ENCODE results near the gene TWSG1.
"Not testable (repeated sequence)": the region's sequence is repeated elsewhere in the genome, so short reads cannot be mapped to it uniquely, and the experiment has no call there.

TWSG1 gene

DNA sequence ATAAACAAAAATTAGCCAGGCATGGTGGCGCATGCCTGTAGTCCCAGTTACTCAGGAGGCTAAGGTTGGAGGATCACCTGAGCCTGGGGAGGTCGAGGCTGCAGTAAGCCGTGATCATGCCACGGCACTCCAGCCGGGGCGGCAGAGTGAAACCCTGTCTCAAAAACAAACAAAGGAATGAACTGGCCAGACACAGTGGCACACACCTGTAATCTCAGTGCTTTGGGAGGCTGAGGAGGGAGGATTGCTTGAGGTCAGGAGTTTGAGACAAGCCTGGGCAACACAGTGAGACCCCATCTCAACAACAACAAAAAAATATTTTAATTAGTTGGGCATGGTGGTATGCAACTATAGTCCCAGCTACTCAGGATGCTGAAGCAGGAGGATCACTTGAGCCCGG, 116.3 kb downstream of the TWSG1 start:
- DNase-seq (ENCODE audit: low read depth in 2 of 2, low spot score in 1 of 2): not testable (repeated sequence)

All from stimulated activated CD8-positive, alpha-beta memory T cell treated with anti-CD3 and anti-CD28 coated beads, Interleukin-4, amount 100 ng/mL, for 1 hour (primary cell).